ENCODE results near the gene ANKZF1. TPM values are rescaled to one million over a fixed set of nuclear protein-coding genes. Genes with fewer than 3 reads are reported as not detected.

ANKZF1 gene
- total RNA-seq, 1 donor from 2014 or later, result 44.8 TPM

GRCh38 chr2:219218217-219218731, 11.3 kb upstream of the ANKZF1 start:
- Mint-ChIP-seq H3K4me3 (ENCODE audit: unreplicated experiment) (peak overlapping the region; percentile 83), H3K27me3 (ENCODE audit: unreplicated experiment) (no peaks in the 10 kb centered on the region), H3K9me3 (ENCODE audit: unreplicated experiment) (no peaks in the 10 kb centered on the region), H3K27ac (ENCODE audit: unreplicated experiment) (peak overlapping the region; percentile 99), H3K4me1 (ENCODE audit: unreplicated experiment) (peaks cover 25% of the 10 kb centered on the region), H3K36me3 (ENCODE audit: unreplicated experiment) (peaks cover 30% of the 10 kb centered on the region)
- TF ChIP-seq CTCF (IDR thresholded peaks at IDR 0.05), result no peak
- peak; percentile 90 for DNase-seq (ENCODE audit: extremely low spot score, unreplicated experiment)

DNA sequence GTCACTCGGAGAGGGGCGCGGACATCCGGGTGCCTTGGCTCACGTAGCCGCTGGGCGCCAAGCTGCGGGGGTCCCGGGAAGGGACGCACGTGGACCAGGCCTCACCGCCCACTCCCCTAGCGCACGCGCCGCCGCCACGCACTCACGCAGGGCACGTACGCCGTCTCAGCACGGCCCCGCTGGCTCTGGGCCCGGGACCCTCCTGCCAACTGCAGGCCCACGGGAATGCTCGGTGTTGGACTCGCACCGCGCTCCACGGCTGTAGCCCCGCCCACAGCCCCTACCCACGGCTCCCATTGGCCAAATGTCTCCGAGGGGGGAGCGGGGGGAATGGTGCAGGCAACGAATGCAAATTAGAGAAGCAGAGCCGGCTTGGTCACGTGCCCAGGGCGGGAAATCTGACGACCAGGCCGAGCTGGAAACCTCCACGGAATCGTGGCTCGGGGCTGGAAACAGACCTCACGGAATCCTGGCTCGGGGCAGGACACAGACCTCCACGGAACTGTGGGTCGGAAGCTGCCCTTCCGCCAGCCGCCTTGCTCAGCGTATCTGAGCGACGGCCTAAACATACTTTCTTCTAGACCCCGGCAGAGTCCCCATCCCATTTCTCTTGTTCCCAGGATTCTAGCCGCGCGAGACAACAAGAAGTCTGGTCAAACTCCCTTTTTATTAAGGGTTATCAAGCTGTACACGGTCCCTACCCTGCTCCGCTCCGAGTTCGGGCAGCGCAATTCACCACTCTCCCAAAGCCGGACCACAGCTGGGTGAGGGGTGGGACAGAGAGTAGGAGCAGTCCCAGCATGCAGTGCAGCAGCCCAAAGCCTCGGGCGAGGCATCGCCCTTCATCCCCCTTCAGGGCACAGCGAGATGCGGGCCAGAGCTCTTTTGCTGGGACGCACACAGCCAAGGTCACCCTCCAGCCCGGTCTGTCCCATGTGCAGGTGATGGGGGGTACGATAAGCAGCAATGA, 10.6 kb upstream of the ANKZF1 start, which contains the start of gene ABCB6:
ABCB6 (minus strand) TSS at position 227 of the 970 bp plus-strand sequence. CDS start 285 bp downstream, outside the sequence.
- Mint-ChIP-seq H3K27me3 (ENCODE audit: unreplicated experiment) (no peaks in the 10 kb centered on the region), H3K36me3 (ENCODE audit: unreplicated experiment) (peaks cover 29% of the 10 kb centered on the region), H3K4me1 (ENCODE audit: unreplicated experiment) (peaks cover 25% of the 10 kb centered on the region), H3K9me3 (ENCODE audit: unreplicated experiment) (no peaks in the 10 kb centered on the region), H3K27ac (ENCODE audit: unreplicated experiment) (peak within 1 kb of the TSS; percentile 99), H3K4me3 (ENCODE audit: unreplicated experiment) (peak within 1 kb of the TSS; percentile 83)
- no peak for TF ChIP-seq CTCF (IDR thresholded peaks at IDR 0.05)
- DNase-seq (ENCODE audit: extremely low spot score, unreplicated experiment), result peak; percentile 98

- H3K36me3 Mint-ChIP-seq (ENCODE audit: unreplicated experiment), result peaks cover 28% of the 10 kb centered on the region
- no peak for TF ChIP-seq CTCF (IDR thresholded peaks at IDR 0.05)
- no peaks in the 10 kb centered on the region for H3K27me3 Mint-ChIP-seq (ENCODE audit: unreplicated experiment)
- peaks cover 25% of the 10 kb centered on the region for H3K4me1 Mint-ChIP-seq (ENCODE audit: unreplicated experiment)
- no peak overlapping the region for H3K4me3 Mint-ChIP-seq (ENCODE audit: unreplicated experiment)
- no peaks in the 10 kb centered on the region for H3K9me3 Mint-ChIP-seq (ENCODE audit: unreplicated experiment)
- DNase-seq (ENCODE audit: extremely low spot score, unreplicated experiment), result no peak
- H3K27ac Mint-ChIP-seq (ENCODE audit: unreplicated experiment), result peak overlapping the region; percentile 99
These were observed 9.6 kb upstream of the ANKZF1 start for GRCh38 chr2:219219784-219220532.

DNA sequence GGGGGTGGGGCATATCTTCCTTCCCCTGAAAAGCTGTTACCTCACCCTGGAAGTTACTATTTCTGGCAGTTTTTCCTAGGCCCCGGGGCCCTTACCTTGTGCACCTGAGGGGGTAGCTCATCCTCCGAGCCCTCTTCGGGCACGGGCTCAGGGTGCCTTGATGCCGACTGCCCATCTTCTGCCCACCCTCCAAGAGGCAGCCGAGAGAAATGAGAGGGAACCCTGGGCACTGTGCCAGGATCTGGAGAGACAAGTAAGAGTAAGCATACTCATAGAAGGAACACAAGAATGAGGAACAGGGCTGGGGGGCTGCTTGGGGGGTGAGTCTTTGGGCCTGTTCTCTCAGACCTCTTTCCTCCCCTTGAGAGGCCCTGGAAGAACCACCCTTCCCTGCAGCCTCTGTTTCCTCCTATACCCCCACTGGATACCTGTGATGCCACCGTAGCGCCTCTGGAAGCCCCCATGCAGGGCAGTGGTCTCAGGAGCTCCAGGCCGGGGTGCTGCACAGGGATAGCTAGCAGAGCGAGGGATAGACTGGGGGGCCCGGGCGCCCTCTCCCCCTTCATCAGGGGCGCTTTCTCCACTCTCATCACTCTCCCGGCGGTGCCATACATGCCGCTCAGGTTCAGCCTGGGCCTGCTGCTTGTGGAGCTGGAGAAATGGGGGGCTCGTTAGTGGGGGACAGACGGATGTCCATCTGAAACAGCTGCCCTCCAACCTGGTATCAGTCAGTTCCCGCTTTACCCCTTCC, 8.8 kb upstream of the ANKZF1 start:
- no peak for TF ChIP-seq CTCF (IDR thresholded peaks at IDR 0.05)
- H3K9me3 Mint-ChIP-seq (ENCODE audit: unreplicated experiment), result no peaks in the 10 kb centered on the region
- peaks cover 25% of the 10 kb centered on the region for H3K4me1 Mint-ChIP-seq (ENCODE audit: unreplicated experiment)

More for the DNA sequence above, 8.8 kb upstream of the ANKZF1 start:
- H3K27me3 Mint-ChIP-seq (ENCODE audit: unreplicated experiment), result no peaks in the 10 kb centered on the region
- peaks cover 34% of the 10 kb centered on the region for H3K36me3 Mint-ChIP-seq (ENCODE audit: unreplicated experiment)
- no peak overlapping the region for H3K27ac Mint-ChIP-seq (ENCODE audit: unreplicated experiment)
- DNase-seq (ENCODE audit: extremely low spot score, unreplicated experiment), result no peak
- no peak overlapping the region for H3K4me3 Mint-ChIP-seq (ENCODE audit: unreplicated experiment)
